SU-DHL-6 (cell line): ENCODE data around the gene ABHD4.
"Not testable (repeated sequence)": the region's sequence is repeated elsewhere in the genome, so short reads cannot be mapped to it uniquely, and the experiment has no call there.

Experiments used
- H2AFZ ChIP-seq: fragments of 200-600 bp; sonication (generic); 2 replicates; pipeline ENCODE4 v1.6.1; 2014; ENCODE audit warnings: low read depth, mild to moderate bottlenecking, moderate library complexity, mixed read lengths, antibody characterized with exemption, low read length; ENCODE audit not compliant: severe bottlenecking
- H3F3A ChIP-seq: fragments of 200-600 bp; shearing (Covaris generic); 2 replicates; pipeline ENCODE4 v1.6.0; 2016; ENCODE audit warnings: antibody characterized with exemption, mild to moderate bottlenecking; ENCODE audit not compliant: insufficient read depth
- H3K27ac ChIP-seq: fragments of 200-600 bp; sonication (generic); 2 replicates; pipeline ENCODE4 v1.5.1; 2016; ENCODE audit warnings: low read depth, mild to moderate bottlenecking, low read length, moderate library complexity, mixed read lengths
- H3K27me3 ChIP-seq: fragments of 200-600 bp; sonication (generic), shearing (Covaris generic); 2 replicates; pipeline ENCODE4 v1.6.0; 2014; ENCODE audit warnings: mild to moderate bottlenecking, low read length
- H3K36me3 ChIP-seq: fragments of 200-600 bp; sonication (generic); 2 replicates; pipeline ENCODE4 v1.6.1; 2014; ENCODE audit warnings: mild to moderate bottlenecking, low read length, mixed read lengths
- H3K4me2 ChIP-seq: fragments of 300-600, 200-600 bp; shearing (Covaris generic), sonication (generic); 2 replicates; pipeline ENCODE4 v1.6.0; 2014; ENCODE audit warnings: low read length, low read depth, mild to moderate bottlenecking; ENCODE audit not compliant: poor library complexity, severe bottlenecking
- H3K4me3 ChIP-seq: fragments of 200-600 bp; sonication (generic); 2 replicates; pipeline ENCODE4 v1.5.1; 2014; ENCODE audit warnings: antibody characterized with exemption, low read length, mild to moderate bottlenecking, mixed read lengths; ENCODE audit not compliant: insufficient read depth, poor library complexity, severe bottlenecking
- H3K79me2 ChIP-seq: fragments of 200-600 bp; sonication (generic); 2 replicates; pipeline ENCODE4 v1.6.1; 2014; ENCODE audit warnings: mild to moderate bottlenecking, low read length, moderate library complexity; ENCODE audit not compliant: insufficient read depth
- H3K9ac ChIP-seq: fragments of 200-600 bp; sonication (generic); 2 replicates; pipeline ENCODE4 v1.7.0; 2014; ENCODE audit warnings: mild to moderate bottlenecking, low read length
- H3K9me2 ChIP-seq: fragments of 200-600 bp; sonication (generic); replicated peaks from 2 replicates; pipeline ENCODE4 v1.6.1; 2014; ENCODE audit warnings: low read length; ENCODE audit not compliant: insufficient read depth
- H3K9me3 ChIP-seq: fragments of 200-600 bp; sonication (generic); 2 replicates; pipeline ENCODE4 v1.6.1; 2014; ENCODE audit warnings: low read length, mixed read lengths; ENCODE audit not compliant: insufficient read depth
- H4K20me1 ChIP-seq: fragments of 200-600 bp; sonication (generic); 2 replicates; pipeline ENCODE4 v1.6.1; 2014; ENCODE audit warnings: low read depth, mild to moderate bottlenecking, antibody characterized with exemption, low read length, moderate library complexity, mixed read lengths
- EZH2phosphoT487 ChIP-seq: fragments of 200-600 bp; sonication (generic), shearing (Covaris generic); conservative IDR thresholded peaks from 2 replicates; pipeline ENCODE4 v1.6.1; 2018; ENCODE audit warnings: mild to moderate bottlenecking, antibody characterized with exemption, low read length, moderate library complexity, mixed read lengths
- TF ChIP-seq, protein P1 (sequence below): fragments of 200-600 bp; sonication (generic); IDR thresholded peaks from one replicate; pipeline ENCODE4 v1.5.1; 2017; ENCODE audit warnings: antibody characterized with exemption, mild to moderate bottlenecking, low read length, moderate library complexity; ENCODE audit not compliant: insufficient read depth, poor library complexity, severe bottlenecking

Gene ABHD4

DNA sequence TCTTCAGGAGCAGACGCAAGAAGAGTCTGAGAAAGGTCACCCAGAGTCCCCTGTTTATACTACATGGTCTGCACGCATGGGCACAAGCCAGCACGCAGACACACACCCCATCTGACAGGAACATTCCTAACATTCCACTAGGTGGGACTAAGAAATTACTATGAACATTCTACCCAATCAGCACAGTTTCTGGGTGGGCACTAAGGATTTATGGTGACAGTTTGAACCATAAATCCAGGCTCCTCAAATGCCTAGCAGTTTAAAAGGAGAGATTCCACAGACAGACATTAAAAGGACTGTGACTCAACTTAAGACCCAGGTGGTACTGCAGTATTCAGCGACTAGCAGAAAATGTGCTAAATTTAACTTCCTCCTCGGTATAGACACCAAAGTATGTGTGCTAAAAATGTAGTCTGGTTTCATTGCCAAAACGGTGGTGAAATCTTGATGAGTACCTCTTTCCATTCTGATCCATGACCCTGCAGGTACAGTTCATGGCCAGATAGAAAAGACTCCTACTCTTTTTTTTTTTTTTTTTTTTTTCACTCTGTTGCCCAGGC lies 16.2 kb downstream of the ABHD4 start:
- no peaks in the 10 kb centered on the region for H3K9me3 ChIP-seq
- no peak overlapping the region for H3K4me3 ChIP-seq
- no peak overlapping the region for H3K9ac ChIP-seq
- H3K27me3 ChIP-seq, result no peaks in the 10 kb centered on the region
- TF ChIP-seq, protein P1, sequence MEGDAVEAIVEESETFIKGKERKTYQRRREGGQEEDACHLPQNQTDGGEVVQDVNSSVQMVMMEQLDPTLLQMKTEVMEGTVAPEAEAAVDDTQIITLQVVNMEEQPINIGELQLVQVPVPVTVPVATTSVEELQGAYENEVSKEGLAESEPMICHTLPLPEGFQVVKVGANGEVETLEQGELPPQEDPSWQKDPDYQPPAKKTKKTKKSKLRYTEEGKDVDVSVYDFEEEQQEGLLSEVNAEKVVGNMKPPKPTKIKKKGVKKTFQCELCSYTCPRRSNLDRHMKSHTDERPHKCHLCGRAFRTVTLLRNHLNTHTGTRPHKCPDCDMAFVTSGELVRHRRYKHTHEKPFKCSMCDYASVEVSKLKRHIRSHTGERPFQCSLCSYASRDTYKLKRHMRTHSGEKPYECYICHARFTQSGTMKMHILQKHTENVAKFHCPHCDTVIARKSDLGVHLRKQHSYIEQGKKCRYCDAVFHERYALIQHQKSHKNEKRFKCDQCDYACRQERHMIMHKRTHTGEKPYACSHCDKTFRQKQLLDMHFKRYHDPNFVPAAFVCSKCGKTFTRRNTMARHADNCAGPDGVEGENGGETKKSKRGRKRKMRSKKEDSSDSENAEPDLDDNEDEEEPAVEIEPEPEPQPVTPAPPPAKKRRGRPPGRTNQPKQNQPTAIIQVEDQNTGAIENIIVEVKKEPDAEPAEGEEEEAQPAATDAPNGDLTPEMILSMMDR, result no peak
- TF ChIP-seq EZH2phosphoT487, result no peak
- no peak overlapping the region for H3K4me2 ChIP-seq
- H3K36me3 ChIP-seq, result no peaks in the 10 kb centered on the region
- H2AFZ ChIP-seq, result no peak overlapping the region
- no peaks in the 10 kb centered on the region for H4K20me1 ChIP-seq
- no peaks in the 10 kb centered on the region for H3F3A ChIP-seq
- no peaks in the 10 kb centered on the region for H3K9me2 ChIP-seq
- no peak overlapping the region for H3K27ac ChIP-seq
- no peaks in the 10 kb centered on the region for H3K79me2 ChIP-seq

DNA sequence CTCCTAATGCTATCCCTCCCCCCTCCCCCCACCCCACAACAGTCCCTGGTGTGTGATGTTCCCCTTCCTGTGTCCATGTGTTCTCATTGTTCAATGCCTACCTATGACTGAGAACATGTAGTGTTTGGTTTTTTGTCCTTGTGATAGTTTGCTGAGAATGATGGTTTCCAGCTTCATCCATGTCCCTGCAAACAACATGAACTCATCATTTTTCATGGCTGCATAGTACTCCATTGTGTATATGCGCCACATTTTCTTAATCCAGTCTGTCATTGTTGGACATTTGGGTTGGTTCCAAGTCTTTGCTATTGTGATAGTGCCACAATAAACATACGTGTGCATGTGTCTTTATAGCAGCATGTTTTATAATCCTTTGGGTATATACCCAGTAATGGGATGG lies 17.7 kb downstream of the ABHD4 start:
- not testable (repeated sequence) for H3K9me3 ChIP-seq, H3K27ac ChIP-seq, H4K20me1 ChIP-seq, H3K27me3 ChIP-seq, H2AFZ ChIP-seq, H3K36me3 ChIP-seq, H3K4me3 ChIP-seq, H3K79me2 ChIP-seq, H3K9ac ChIP-seq, H3F3A ChIP-seq, H3K4me2 ChIP-seq, H3K9me2 ChIP-seq

DNA sequence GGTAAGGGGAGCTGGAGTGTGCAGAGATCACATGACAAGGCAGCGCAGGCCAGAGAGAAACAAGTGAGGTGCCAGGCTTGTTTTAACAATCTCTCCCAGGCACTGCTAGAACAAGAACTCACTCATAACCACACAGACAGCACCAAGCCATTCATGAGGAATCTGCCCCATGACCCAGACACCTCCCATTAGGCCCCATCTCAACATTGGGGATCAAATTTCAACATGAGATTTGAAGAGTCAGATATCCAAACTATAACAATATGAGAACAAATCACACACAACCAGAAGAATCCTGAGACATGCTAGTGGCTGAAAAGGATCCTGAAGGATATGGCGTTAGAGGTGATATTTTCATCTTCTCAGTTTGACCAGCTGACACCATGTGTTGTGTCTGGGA lies 24.2 kb downstream of the ABHD4 start:
- Histone ChIP-seq H3K27me3 (no peaks in the 10 kb centered on the region), H3K27ac (no peak overlapping the region), H4K20me1 (no peaks in the 10 kb centered on the region), H3K9me2 (no peaks in the 10 kb centered on the region), H2AFZ (no peak overlapping the region), H3K9me3 (no peaks in the 10 kb centered on the region), H3K4me3 (no peak overlapping the region), H3K79me2 (no peaks in the 10 kb centered on the region), H3F3A (no peaks in the 10 kb centered on the region), H3K36me3 (no peaks in the 10 kb centered on the region), H3K4me2 (no peak overlapping the region), H3K9ac (no peak overlapping the region)
- TF ChIP-seq EZH2phosphoT487, result no peak
- TF ChIP-seq, protein P1, result no peak

DNA sequence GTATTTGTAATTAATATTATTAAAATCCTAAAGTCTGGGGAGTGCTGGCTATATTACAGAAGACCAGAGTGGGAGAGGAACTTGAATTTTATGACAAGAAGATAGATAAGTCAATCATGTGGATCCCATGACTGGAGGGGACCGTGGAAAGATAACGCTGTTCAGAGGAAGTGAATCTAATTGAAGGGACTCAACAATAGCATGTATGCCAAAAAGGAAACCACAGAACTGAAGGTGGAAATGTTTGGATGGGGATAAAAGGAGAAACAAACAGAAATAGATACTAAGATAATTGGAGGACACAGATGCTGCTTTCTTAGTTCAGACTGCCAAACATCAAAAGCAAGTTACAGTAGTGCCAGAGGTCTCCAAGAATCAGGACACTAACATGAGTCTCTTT lies 24.9 kb downstream of the ABHD4 start:
- no peak overlapping the region for H2AFZ ChIP-seq
- H3K79me2 ChIP-seq, result no peaks in the 10 kb centered on the region
- no peaks in the 10 kb centered on the region for H3F3A ChIP-seq
- no peak overlapping the region for H3K4me3 ChIP-seq
- no peak overlapping the region for H3K4me2 ChIP-seq
- H3K27ac ChIP-seq, result no peak overlapping the region
- no peak overlapping the region for H3K9ac ChIP-seq
- no peaks in the 10 kb centered on the region for H3K27me3 ChIP-seq
- H3K9me2 ChIP-seq, result no peaks in the 10 kb centered on the region
- no peaks in the 10 kb centered on the region for H3K9me3 ChIP-seq
- no peaks in the 10 kb centered on the region for H3K36me3 ChIP-seq
- no peaks in the 10 kb centered on the region for H4K20me1 ChIP-seq
- TF ChIP-seq EZH2phosphoT487, result no peak
